ENCODE data around the gene PHF20.

The PHF20 gene

DNA sequence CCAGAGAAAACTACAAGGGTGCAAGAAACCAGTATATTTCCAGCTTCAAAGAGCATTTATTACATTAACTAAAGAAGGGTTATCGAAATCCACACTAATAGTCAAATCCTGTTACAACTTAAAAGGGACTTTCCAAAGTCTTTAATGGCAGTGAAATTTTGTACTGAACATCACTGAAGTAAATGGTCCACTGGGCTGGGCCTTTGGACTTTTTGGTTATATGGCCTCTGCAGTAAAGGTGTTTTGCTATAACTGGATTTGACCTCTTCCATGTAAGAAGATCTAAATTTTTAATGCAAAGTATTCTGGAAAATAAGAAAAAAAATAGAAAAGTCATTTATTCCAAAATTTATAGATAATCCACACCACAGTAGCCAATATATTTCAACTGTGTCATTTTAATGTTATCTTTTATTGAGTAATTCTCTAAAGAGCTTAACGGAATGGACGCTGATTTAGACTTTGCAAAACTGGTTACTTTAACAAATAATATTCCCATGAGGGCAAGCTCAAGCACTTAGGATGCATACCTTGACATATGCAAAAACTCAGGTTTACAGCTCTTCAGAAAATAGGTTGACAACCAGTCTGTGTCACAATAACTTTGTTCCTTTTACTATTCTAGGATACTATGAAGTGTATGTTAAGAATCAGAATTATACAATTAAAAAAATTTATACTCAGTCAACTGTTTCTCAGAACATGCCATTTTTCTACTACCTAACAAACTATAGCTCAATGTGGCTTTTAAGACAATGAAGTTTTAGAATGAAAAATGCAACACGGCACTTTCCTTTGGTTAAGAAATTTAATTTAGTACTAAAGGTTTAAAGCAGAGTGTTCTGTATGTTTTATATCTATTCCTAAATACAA lies 36.8 kb upstream of the PHF20 start:
- no peak overlapping the region for H3K27ac ChIP-seq
- no peak overlapping the region for H3K4me3 ChIP-seq
- no peak for TF ChIP-seq CTCF (IDR thresholded peaks at IDR 0.05)
- no peak for DNase-seq (ENCODE audit: low spot score)

- Histone ChIP-seq H3K4me3 (peak overlapping the region; percentile 10), H3K27ac (no peak overlapping the region)
- no peak for TF ChIP-seq CTCF (IDR thresholded peaks at IDR 0.05)
- no peak for DNase-seq (ENCODE audit: low spot score)
These were observed 35.9 kb upstream of the PHF20 start for GRCh38 chr20:35735826-35736470.

DNA sequence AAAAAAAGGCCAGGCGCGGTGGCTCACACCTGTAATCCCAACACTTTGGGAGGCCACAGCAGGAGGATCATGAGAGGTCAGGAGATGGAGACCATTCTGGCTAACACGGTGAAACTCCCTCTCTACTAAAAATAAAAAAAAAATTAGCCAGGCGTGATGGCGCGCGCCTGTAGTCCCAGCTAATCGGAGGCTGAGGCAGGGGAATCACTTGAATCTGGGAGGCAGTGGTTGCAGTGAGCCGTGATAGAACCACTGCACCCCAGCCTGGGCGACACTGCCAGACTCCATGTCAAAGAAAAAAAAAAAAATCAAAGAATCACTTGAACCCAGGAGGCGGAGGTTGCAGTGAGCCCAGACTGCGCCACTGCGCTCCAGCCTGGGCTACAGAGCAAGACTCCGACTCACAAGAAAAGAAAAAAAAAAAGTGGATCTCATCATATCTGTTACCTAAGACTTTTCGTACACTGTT lies 33.9 kb upstream of the PHF20 start:
- Histone ChIP-seq H3K4me3 (no peak overlapping the region), H3K27ac (peak overlapping the region in 1 of 2 donors; percentile 30)
- TF ChIP-seq CTCF (IDR thresholded peaks at IDR 0.05), result no peak
- no peak for DNase-seq (ENCODE audit: low spot score)

GRCh38 chr20:35738410-35739179 lies 33.2 kb upstream of the PHF20 start:
- Histone ChIP-seq H3K27ac (peak overlapping the region in 1 of 2 donors; percentile 100), H3K4me3 (no peak overlapping the region)
- no peak for TF ChIP-seq CTCF (IDR thresholded peaks at IDR 0.05)
- no peak for DNase-seq (ENCODE audit: low spot score)

GRCh38 chr20:35739294-35740163 lies 32.3 kb upstream of the PHF20 start:
- no peak for TF ChIP-seq CTCF (IDR thresholded peaks at IDR 0.05)
- Histone ChIP-seq H3K27ac (peak overlapping the region in 1 of 2 donors; percentile 100), H3K4me3 (peak overlapping the region; percentile 84)
- no peak for DNase-seq (ENCODE audit: low spot score)
